Measurements from ENCODE around the gene ATP11B. TPM values are rescaled to one million over a fixed set of nuclear protein-coding genes. Genes with fewer than 3 reads are reported as not detected.

ATP11B gene
- total and polyA plus RNA-seq, 9 of the 15 experiments (the other 6 are each of a cell fraction or from before 2014, with no cell fraction given) = 11.9 to 68.7 (median 41.8) TPM

GRCh38 chr3:182959474-182960350, 166.4 kb downstream of the ATP11B start (continued):
- peak; percentile 36; the same call in 1 of the 2 replicates for TF ChIP-seq ZNF592 (IDR thresholded peaks at IDR 0.05)
- TF ChIP-seq ADNP (tag; IDR thresholded peaks at IDR 0.05) = no peak
- no peak for TF ChIP-seq TCF3 (CRISPR knock-in tag; IDR thresholded peaks at IDR 0.05)
- TF ChIP-seq JUND (IDR thresholded peaks at IDR 0.05; ENCODE audit: borderline replicate concordance, low read depth, low read length) = no peak
- peak; percentile 13; the same call in 1 of the 3 replicates for TF ChIP-seq JUND (tag; IDR thresholded peaks at IDR 0.05; ENCODE audit: borderline replicate concordance, low read depth, low read length)
- TF ChIP-seq C11orf30 (IDR thresholded peaks at IDR 0.05; ENCODE audit: low read depth) = peak; percentile 87
- no peak for TF ChIP-seq MCM3 (IDR thresholded peaks at IDR 0.05)
- TF ChIP-seq GATAD2B (IDR thresholded peaks at IDR 0.05; ENCODE audit: borderline replicate concordance) = no peak
- TF ChIP-seq ELF2 (CRISPR knock-in tag; IDR thresholded peaks at IDR 0.05) = no peak
- TF ChIP-seq PTRF (tag; IDR thresholded peaks at IDR 0.05) = no peak
- TF ChIP-seq ZFP91 (CRISPR knock-in tag; IDR thresholded peaks at IDR 0.05) = no peak
- TF ChIP-seq SAFB2 (IDR thresholded peaks at IDR 0.05; ENCODE audit: borderline replicate concordance, low read depth, low read length, severe bottlenecking) = no peak
- TF ChIP-seq NFE2 (IDR thresholded peaks at IDR 0.05; ENCODE audit: low read depth) = peak; percentile 83
- no peak for TF ChIP-seq EP400 (IDR thresholded peaks at IDR 0.05)
- no peak for TF ChIP-seq CCNT2 (IDR thresholded peaks at IDR 0.05; ENCODE audit: borderline replicate concordance, extremely low read depth, insufficient read length, low read depth, low read length)
- TF ChIP-seq YBX1 (IDR thresholded peaks at IDR 0.05) = no peak
- no peak for TF ChIP-seq ARID2 (IDR thresholded peaks at IDR 0.05)
- TF ChIP-seq KAT2B (IDR thresholded peaks at IDR 0.05; ENCODE audit: low read depth, low read length) = no peak
- TF ChIP-seq ZNF197 (CRISPR knock-in tag; IDR thresholded peaks at IDR 0.05; ENCODE audit: low read depth) = no peak
- no peak for TF ChIP-seq THRAP3 (IDR thresholded peaks at IDR 0.05; ENCODE audit: borderline replicate concordance)
- TF ChIP-seq SMARCC2 (IDR thresholded peaks at IDR 0.05; ENCODE audit: low read depth) = no peak
- no peak for TF ChIP-seq ZNF76 (CRISPR knock-in tag; IDR thresholded peaks at IDR 0.05; ENCODE audit: borderline replicate concordance)
- no peak for TF ChIP-seq ZNF408 (CRISPR knock-in tag; IDR thresholded peaks at IDR 0.05; ENCODE audit: low read depth)
- TF ChIP-seq ZNF217 (CRISPR knock-in tag; IDR thresholded peaks at IDR 0.05) = no peak
- no peak for TF ChIP-seq ZNF347 (CRISPR knock-in tag; IDR thresholded peaks at IDR 0.05; ENCODE audit: low read depth)
